Retinal pigment epithelial cell (primary cell): Measurements from ENCODE around the gene EIF2S1.
"Not testable (repeated sequence)": the region's sequence is repeated elsewhere in the genome, so short reads cannot be mapped to it uniquely, and the experiment has no call there.

Experiments used
- DNase-seq: peaks from one replicate; pipeline ENCODE4 v3.0.0-alpha.2; 2010; ENCODE audit warnings: low read depth
- H3K4me3 ChIP-seq: 2 replicates; pipeline ENCODE4 v1.5.1; 2011; ENCODE audit warnings: mild to moderate bottlenecking, low read length, control low read depth, moderate library complexity
- CTCF ChIP-seq: conservative IDR thresholded peaks from 2 replicates; pipeline ENCODE4 v1.5.1; 2011; ENCODE audit warnings: low read depth, low read length, control low read depth, inconsistent platforms

The EIF2S1 gene

GRCh38 chr14:67396381-67396970, 36.3 kb downstream of the EIF2S1 start:
- H3K4me3 ChIP-seq, result no peak overlapping the region

DNA sequence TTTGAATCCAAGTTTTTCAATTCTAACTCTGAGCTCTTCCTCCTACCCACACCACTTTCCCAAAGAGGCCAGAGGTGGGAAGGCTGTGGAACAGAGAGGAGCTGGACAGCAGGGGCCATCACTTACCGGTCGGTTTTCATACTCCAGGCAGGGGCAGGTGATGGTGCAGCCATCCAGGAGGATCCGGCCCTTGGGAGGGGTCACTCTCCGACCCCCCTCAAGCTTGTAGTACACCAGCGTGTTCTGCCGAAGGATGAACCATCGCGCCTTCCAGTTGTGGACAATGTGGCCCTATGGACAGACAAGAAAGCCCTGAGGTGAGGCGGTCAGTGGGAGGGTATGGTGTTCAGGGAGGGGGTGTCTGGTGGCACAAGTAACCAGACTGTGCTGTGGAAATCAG, 37.4 kb downstream of the EIF2S1 start:
- no peak for DNase-seq
- H3K4me3 ChIP-seq, result no peak overlapping the region
- TF ChIP-seq CTCF, result no peak

More at GRCh38 chr14:67396381-67396970, 36.3 kb downstream of the EIF2S1 start:
- DNase-seq, result no peak
- TF ChIP-seq CTCF, result no peak

- no peak for DNase-seq
- no peak overlapping the region for H3K4me3 ChIP-seq
- no peak for TF ChIP-seq CTCF
These were observed 40.3 kb downstream of the EIF2S1 start for GRCh38 chr14:67400434-67400833.

DNA sequence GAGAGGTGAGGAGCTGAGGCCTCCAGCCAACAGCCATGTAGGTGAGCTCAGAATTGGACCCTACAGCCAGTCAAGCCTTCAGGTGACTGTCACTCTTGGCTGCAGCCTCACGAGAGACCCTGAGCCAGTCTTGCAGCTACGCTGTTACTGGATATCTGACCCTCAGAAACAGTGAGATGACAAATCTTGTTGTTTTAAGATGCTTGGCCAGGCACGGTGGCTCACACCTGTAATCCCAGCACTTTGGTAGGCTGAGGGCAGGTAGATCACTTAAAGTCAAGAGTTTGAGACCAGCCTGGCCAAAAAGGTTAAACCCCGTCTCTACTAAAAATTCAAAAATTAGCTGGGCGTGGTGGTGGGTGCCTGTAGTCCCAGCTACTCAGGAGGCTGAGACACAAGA, 45.6 kb downstream of the EIF2S1 start:
- DNase-seq, result no peak
- no peak overlapping the region for H3K4me3 ChIP-seq
- TF ChIP-seq CTCF, result no peak

- DNase-seq, H3K4me3 ChIP-seq: not testable (repeated sequence)
These were observed 48.1 kb downstream of the EIF2S1 start for GRCh38 chr14:67408122-67408801.

DNA sequence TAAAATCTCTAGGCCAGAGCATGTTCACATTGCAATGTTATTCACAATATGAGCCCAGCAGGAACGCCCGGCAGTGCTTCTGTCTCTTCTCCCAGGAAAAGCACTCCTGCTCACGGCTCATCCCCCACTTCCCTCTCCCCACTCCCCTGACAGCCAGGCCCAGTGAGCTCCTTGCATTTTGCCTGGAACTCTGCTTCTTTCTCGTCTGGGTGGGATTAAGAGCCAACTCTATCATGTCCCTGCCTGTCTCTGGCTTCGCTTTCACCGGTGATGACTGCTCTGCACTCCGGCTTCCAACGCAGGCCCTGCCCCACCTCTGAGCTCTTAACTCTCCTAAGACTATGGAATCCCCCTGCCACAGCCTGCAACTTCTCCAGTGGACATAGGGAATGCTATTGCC, 49.3 kb downstream of the EIF2S1 start:
- H3K4me3 ChIP-seq, result no peak overlapping the region
- no peak for TF ChIP-seq CTCF
- no peak for DNase-seq

GRCh38 chr14:67410313-67410712, 50.2 kb downstream of the EIF2S1 start:
- no peak for TF ChIP-seq CTCF
- DNase-seq, result no peak

More at GRCh38 chr14:67410313-67410712, 50.2 kb downstream of the EIF2S1 start:
- no peak overlapping the region for H3K4me3 ChIP-seq
